Pulmonary artery endothelial cell (primary cell): ENCODE data around the gene ADAMTS6. TPM values are rescaled to one million over a fixed set of nuclear protein-coding genes. Genes with fewer than 3 reads are reported as not detected.

Experiments
- DNase-seq: peaks from one replicate; pipeline ENCODE4 v3.0.0-alpha.2; 2011; ENCODE audit warnings: low read depth, low spot score
- total RNA-seq: library from RNA; depleted of rRNA; stranded (reverse); fragments of >200 nt; gene quantifications from 2 replicates; pipeline ENCODE4 v1.2.3, GENCODE V29; 2014

ADAMTS6 gene
- total RNA-seq, 1 donor from 2014 or later = 73.1 TPM

- no peak for DNase-seq
Observed at GRCh38 chr5:65104831-65105230, 376.9 kb downstream of the ADAMTS6 start.

DNA sequence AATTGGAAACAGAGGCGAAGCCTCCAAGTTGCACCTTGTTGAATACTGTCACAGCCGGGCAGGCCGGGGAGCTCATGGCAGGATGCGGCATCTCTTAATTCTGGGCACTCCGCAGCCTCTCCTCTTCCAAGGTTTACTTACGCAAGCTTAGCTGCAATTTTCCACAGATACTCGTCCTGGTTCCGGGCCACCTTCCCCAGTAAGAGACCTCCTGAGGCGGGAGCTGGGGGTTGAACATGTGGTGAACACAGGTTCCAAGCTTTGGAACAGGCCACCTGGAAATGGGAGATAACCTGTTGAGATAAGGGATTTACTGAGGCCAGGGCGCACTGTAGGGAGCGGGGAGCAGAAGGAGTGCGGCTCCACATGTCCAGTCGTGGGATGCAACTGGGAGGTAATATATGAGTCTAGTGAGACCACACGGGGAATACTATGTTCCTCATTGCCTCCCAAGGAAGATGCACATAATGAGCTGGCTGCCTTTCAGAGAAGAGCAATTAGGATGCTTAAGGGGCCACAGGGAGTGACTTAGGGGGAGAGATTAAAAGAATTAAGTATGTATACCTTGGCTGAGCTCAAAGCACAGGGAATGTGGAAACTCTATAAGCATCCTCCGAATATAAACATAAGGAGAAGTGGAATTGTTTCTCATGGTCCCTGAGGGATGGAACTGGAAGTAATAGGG is 377.8 kb downstream of the ADAMTS6 start:
- DNase-seq = no peak

DNA sequence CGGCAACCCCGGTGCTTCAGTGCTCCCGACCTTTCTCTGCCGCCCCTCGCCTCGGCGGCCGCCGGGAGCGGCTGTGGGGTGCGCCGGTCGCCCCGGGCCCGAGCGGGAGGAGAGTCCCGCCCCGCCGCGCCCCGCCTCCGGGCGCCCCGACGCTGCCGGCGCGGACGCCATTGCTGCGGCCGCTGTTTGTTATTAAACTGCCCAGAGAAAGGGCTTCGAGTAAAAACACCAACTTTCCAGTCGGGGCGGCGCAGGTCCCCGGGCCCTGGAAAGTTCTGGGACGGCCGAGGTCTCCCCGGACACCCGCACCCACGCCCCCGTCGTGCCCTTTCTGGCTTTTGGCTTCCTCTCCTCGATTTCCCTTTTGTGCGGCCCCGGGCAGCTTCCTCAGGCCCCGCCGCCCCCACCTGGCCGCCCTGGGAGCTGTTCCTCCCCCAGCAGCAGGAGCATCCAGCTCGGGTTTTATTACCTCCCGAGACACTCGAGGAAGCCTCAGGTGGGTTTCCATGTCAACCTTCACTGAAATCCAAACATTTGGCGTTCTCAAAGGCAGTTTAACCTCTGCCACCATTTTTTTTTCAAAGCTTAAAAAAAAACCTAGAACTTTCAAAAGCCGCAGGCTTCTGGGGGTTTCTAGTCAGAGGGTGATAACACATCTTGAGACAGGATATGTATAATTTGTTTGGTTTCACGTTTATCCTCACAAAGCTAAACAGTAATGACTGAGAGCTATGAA is 378.6 kb downstream of the ADAMTS6 start:
- DNase-seq = peak; percentile 29

DNA sequence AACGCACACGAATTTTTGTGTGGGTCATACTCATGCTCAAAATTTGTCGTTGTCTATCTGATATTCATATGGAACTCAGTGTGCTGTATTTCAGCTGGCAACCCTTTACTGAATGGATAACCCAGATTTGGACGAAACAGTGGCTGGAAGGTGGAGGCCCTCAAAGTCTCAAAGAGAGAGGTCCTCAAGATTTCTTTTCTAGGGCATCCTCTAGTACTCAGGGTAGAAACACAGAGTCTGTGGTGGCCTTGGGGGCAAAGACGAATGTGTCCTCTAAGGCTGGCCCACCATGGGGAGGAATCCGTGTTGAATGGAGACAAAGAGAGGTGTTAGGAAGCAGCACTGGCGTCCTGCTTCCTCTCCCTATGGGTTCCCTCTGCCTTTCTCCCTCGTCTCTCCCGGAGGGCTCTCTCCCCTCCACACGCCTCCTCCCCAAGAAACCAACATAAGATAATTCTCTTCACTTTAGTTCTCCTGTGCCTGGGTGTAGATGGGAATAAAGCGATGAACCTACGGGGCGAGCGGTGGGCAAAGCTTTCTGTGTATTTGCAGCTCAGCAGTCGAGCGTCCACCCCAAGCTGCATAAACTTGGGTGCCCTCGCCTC is 379.2 kb downstream of the ADAMTS6 start:
- no peak for DNase-seq

- DNase-seq = no peak
Observed at GRCh38 chr5:65101632-65102100, 380.1 kb downstream of the ADAMTS6 start.

DNA sequence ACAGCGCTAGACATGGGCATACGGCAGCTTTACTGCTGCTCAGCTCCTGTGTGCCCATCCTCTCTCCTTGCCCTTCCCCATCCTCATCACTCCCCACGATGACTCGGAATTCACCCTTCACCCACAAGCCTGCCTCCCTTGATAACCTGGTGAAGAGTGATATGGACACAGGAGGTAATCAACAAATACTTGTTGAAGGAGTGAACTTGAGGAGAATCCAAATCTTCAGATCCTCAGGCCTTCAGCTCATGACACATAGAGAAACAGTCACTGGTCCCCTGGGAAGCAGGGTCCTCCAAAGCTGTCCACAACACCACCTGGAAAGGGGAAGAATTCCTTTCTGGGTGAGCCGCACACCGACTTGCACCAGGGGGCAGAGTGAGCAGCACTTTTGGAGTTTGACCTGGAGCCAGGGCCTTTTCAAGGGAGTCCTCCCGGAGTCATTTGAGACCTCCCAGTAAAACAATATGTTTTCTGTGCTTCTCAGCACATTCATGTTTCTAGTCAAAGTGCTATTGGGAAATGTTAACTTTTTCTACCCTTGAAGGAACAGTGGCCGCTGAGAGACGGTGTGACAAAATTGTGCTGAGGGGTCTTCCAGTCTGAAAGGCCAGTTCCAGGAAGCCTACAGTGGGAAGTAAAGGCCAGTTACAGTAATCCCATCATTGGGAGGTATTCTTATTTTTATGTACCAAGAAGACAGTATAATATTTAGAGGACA is 380.6 kb downstream of the ADAMTS6 start:
- DNase-seq = peak; percentile 44

Other genes with a start within 250 kb of the ADAMTS6 start
- 17.8 and 22.3 TPM in 2 replicates for gene CENPK, start 81.2 kb upstream of the ADAMTS6 start, total RNA-seq
- gene PPWD1, start 81.4 kb upstream of the ADAMTS6 start, total RNA-seq = 29.9 and 44.7 TPM in 2 replicates
- gene TRIM23, start 142.4 kb upstream of the ADAMTS6 start, total RNA-seq = 20.3 and 32.5 TPM in 2 replicates
- gene SHLD3, start 143.1 kb upstream of the ADAMTS6 start, total RNA-seq = 3.9 and 5.5 TPM in 2 replicates
- gene TRAPPC13, start 143.1 kb upstream of the ADAMTS6 start, total RNA-seq = 24.5 and 25.1 TPM in 2 replicates
- 11.8 and 17.1 TPM in 2 replicates for gene SGTB, start 240.2 kb upstream of the ADAMTS6 start, total RNA-seq
- 46.0 and 73.0 TPM in 2 replicates for gene NLN, start 240.3 kb upstream of the ADAMTS6 start, total RNA-seq